HG03575 (cell line): Measurements from ENCODE around the gene FSIP1.

ENCODE experiments used
- ATAC-seq: cut with Tn5 transposase; IDR thresholded peaks from one replicate; pipeline ENCODE4 v1.9.1; 2021; ENCODE audit not compliant: unreplicated experiment, insufficient number of reproducible peaks, low FRiP score; ENCODE audit errors: extremely low read depth

The FSIP1 gene

DNA sequence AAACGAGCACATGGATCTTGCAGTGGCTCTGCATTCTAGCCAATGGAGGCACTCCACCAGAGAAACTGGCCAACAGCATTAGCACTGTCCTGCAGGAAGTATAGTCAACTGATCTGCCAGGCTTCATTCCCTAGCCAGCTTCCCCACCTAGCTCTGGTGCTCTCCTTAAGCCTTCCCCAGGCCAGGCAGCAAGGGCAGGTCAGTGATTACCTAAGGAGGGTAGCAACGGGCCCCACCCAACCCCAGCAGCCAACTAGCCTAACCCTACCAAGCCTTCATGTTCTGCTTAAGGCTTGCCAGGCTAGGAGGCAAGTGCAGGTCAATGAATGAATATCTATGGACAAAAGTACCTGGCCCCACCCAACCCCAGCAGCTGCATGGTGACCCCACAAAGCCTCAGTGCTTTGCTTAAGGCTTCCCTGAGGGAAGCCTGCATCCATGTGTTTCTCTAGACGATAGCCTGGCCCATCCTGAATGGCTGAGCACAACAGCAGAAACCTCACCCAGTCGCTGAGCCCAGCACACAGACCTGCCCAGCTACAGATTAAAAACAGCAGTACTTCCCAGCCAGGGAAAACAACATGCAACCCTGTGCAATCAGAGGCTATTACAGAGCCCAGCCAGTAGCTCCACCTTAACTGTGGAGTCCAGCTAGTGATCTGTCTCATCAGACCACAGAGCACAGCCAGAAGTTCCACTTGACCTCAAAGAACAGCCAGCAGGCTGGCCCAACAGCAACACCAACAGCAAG, 173.3 kb downstream of the FSIP1 start:
- ATAC-seq = no peak

DNA sequence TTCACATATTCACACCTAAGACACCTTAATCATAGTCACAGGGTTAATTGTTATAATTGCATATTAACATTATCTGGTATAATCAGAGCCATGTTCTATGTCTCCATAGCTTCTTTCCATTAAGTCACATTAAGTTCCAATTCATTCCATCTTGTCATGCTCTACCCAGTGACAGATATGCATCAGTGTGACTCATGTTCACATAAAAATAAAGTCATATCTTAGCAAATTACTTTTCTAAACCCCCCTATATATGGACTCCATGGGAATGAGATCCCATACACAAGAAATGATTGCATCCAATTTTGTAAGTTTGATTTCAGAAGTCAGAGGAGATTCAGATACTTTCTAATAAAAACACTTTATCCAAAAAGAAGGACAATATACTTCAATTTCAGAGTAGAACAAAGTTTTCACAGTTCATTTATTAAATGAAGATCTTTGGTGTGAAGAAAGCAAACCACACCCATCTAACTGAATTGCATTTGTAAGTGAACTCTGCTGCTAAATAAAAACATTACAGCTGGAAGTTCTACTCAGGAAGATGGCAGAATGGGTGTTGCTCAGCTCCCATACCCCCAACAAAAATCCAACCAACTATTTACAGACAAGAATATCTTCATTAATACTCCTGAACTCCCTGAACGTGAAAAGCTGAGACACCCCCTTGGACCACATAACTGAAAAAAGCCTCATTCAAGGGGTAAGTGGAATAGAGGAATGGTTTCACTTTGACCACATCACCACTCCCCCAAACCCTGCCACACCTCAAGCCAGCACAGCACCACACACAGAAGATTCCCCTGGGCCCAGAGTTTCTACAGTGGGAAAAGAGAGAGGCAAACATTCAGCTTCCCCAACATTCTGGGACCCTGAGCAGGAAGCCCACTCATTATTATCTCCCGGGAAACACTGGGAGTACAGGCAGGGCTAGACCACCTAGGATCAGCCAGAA, 174.2 kb downstream of the FSIP1 start:
- ATAC-seq = no peak

DNA sequence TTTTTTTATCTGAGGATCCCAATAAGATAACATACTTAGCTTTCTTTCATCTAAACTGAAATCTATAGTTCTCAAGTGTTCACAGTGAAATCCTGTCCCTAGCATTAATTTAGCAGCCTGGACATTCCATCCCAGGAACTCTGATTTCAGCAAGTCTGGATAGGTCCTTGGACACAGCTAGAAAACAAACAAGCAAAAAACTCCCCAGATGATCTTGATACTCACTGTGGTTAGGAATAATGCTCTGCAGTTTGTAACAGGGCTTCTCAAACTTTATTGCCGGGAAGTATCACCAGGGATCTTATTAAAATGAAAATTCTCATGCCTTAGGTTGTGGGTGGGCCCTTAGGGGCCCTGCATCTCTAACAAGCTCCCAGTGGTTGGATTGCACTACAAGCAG, 177.5 kb downstream of the FSIP1 start:
- ATAC-seq = no peak

DNA sequence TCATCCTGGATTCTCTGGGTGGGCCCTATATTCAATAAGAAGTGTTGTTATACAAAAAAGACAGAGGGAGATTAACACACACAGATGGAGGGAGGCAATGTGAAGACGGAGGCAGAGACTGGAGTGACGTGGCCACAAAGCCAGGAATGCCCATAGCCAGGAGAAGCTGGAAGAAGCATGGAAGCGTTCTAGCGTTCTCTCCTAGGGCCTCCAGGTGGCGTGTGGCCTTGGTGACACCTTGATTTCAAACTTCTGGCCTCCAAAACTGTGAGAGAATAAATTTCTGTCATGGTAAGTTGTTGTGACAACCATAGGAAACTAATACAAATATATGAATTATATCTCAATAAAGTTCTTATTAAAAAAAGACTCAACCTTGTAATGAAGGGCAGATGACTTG, 180.5 kb downstream of the FSIP1 start:
- no peak for ATAC-seq

DNA sequence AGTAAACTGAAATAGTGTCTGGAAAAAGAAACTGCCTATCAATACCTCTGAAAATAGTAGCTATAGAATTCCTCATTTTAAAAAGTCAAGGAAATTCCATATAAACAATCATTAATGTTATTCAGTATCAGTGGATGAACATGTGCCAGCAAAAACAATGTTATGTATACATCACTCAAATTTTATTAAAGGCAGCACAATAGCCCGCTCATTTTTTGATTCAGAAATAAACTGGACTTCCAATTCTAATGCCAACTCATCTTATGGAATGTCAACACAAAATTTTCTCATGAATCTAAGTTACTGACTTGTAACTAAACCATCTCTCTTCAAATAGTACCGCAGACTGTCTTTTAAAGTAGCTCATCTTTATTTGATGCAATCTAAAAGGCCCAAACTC, 182.8 kb downstream of the FSIP1 start:
- no peak for ATAC-seq

DNA sequence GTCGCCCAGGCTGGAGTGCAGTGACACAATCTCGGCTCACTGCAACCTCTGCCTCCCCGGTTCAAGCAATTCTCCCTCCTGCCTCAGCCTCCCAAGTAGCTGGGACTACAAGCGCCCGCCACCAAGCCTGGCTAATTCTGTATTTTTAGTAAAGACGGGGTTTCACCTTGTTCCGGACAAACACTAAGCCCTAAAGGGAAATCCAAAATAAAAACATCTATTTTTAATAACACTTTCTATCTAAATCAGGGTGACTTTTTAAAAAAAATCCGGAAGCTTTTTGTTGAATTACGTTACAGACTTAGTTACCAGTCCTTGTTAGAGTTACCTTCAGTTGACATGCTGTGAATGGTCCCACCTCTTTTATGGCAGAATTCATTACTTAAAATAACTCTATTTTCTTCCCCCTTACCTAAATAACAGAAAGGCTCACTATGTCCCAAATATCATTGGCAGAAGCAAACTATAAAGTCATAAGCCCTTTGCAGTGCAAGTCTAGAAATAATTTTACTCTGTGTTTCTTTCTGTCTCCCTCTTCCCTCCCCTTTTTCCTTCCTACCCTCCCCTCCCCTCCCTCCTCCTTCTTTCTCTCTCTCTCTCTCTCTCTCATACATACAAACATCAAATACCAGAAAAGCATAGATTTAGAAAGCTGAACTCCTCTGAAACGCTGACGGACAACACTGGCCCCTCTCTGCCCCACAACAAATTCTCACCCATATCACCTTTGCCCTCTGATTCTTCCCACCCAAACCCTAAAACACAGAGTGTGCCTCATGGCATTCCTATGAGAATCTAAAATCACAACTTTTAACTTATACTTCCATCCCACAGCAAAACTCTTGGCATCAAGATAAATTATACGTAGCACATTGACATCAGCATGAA, 183.4 kb downstream of the FSIP1 start:
- no peak for ATAC-seq

DNA sequence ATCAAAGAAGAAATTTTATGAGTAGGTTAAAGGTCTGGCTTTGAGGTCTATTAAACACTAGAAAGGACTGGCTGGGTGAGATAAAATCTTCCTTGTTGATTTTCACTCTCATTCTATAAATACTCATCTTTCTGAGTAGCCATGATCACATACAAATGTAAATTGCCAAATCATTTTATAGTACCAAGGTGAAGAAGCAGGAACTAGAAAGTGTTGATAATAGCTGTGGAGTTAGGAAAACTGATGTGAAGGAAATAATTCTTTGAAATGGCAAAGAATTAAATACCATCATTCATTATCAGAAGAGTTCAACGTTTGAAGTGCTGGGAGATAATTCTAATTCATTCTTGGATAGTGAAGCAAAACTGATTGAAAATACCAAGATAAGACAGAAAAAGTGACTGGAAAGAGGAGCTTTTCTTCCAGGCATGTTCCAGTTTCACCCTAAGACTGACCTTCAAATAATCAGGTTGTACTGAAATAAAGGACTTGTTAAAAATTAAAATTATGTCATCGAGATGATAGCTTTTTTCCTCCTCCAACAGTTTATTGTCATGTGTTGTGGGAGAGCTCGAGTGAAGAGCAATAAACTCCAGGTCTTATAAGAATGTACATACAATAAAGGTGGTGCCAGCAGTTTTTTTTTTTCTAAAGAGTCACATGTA, 184.3 kb downstream of the FSIP1 start:
- ATAC-seq = no peak

DNA sequence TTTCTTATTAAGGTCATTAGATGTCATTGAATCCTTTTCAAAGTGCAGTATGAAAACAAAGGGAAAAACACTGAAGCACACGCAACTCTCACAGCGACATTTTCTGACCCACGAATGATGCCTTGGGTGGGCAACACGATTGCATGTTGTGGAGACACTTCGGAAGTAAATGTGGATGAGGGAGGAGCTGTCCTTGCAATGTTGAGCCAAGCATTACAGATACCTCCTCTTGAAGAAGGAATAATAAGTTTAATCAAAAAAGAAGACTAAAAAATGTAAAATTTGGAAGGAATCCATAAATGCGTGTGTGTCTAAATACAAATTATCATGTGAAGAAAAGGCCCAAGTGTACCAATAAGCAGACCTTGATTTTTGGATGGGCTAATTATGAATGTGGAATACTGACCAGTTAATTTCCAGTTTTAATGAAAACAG, 184.9 kb downstream of the FSIP1 start:
- ATAC-seq = no peak

DNA sequence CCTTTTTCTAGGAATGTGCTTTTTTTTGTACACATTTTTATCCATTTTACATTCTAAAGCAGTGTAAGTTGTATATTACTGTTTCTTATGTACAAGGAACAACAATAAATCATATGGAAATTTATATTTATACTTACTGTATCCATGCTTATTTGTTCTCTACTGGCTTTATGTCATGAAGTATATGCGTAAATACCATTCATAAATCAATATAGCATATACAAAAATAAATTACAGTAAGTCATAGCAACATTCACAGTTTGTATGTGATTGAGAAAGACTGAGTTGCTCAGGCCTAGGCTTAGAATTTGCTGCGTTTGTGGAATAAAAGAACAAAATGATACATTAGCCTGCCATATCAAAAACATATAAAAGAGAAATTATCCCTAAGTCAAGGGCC, 185.3 kb downstream of the FSIP1 start:
- no peak for ATAC-seq

DNA sequence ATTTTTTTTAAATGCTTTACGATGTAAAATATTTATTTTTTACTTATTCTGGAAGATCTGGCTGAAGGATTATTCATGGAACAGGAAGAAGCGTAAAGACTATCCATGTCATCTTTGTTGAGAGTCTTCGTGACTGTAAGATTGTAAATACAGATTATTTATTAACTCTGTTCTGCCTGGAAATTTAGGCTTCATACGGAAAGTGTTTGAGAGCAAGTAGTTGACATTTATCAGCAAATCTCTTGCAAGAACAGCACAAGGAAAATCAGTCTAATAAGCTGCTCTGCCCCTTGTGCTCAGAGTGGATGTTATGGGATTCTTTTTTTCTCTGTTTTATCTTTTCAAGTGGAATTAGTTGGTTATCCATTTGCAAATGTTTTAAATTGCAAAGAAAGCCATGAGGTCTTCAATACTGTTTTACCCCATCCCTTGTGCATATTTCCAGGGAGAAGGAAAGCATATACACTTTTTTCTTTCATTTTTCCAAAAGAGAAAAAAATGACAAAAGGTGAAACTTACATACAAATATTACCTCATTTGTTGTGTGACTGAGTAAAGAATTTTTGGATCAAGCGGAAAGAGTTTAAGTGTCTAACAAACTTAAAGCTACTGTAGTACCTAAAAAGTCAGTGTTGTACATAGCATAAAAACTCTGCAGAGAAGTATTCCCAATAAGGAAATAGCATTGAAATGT, 186.1 kb downstream of the FSIP1 start:
- no peak for ATAC-seq

DNA sequence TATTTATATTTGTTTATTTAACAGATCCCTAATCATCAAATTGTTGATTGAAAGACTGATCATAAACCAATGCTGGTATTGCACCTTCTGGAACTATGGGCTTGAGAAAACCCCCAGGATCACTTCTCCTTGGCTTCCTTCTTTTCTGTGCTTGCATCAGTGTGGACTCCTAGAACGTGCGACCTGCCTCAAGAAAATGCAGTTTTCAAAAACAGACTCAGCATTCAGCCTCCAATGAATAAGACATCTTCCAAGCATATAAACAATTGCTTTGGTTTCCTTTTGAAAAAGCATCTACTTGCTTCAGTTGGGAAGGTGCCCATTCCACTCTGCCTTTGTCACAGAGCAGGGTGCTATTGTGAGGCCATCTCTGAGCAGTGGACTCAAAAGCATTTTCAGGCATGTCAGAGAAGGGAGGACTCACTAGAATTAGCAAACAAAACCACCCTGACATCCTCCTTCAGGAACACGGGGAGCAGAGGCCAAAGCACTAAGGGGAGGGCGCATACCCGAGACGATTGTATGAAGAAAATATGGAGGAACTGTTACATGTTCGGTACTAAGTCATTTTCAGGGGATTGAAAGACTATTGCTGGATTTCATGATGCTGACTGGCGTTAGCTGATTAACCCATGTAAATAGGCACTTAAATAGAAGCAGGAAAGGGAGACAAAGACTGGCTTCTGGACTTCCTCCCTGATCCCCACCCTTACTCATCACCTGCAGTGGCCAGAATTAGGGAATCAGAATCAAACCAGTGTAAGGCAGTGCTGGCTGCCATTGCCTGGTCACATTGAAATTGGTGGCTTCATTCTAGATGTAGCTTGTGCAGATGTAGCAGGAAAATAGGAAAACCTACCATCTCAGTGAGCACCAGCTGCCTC, 187.1 kb downstream of the FSIP1 start:
- no peak for ATAC-seq

DNA sequence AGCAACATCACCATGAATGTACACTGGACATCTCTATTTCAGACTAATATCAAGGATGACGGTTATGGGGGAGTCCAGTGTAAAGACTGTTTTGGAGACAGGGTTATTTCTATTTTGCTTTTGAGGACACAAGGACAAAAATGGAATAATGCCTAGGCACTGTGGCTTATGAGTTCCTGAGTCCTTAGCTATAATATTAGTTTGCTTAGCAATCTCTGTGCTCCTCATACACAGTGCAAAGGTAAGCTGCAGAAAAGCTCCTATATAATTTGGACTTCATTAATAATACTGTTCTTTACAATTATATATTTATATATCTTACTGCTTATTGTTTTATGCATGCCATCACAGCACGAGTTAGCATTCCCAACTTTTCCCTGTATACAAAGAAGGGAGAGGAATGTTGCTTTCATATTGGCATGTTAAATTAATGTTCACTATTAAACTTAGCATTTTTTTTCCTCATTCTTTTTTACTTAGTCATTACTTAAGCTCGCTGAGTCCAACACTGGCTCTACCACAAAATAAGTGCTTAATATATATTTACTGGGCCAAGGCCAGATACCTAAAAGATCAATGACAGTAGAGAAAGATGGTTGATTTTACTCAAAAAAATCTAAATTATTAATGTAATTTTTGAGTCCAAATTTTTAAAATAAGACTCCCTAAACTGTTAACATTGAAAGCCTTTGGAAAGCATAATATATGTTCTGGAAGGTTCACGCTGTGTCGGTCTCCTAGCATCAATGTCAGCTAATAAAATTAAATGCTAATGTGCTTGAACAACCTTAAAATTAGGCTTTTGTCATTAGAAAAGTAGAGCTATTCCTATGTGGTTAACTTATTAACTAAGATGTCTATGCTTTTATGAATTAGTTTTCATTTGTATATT, 187.9 kb downstream of the FSIP1 start:
- no peak for ATAC-seq

DNA sequence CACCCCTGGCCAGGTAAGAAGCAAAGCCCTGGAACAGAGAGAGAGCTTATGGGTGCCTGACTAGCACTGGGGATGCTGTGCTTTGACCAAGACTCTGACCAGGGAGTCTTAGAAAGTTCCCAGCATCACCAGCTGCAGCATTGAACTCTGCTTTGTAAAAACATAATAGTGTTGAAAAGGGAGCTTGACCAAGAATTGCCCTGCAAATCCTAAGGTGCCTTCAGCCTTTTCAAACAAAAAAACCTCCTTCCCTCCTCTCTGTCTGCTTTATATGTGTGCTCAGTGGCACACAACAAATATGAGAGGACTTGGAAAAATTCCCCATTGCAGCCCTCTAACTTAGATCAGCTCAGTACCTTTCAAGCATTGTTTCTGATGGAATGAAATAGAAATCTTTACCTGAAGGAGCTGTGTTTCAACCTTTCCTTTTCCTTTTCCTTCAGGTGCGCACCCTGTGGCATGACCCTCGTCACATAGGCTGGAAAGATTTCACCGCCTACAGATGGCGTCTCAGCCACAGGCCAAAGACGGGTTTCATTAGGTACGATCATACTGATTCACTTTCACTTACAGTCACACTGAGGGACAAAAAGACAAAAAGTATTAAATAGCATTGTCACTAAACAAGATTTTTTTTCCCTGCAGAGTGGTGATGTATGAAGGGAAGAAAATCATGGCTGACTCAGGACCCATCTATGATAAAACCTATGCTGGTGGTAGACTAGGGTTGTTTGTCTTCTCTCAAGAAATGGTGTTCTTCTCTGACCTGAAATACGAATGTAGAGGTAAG, 188.8 kb downstream of the FSIP1 start:
- no peak for ATAC-seq

DNA sequence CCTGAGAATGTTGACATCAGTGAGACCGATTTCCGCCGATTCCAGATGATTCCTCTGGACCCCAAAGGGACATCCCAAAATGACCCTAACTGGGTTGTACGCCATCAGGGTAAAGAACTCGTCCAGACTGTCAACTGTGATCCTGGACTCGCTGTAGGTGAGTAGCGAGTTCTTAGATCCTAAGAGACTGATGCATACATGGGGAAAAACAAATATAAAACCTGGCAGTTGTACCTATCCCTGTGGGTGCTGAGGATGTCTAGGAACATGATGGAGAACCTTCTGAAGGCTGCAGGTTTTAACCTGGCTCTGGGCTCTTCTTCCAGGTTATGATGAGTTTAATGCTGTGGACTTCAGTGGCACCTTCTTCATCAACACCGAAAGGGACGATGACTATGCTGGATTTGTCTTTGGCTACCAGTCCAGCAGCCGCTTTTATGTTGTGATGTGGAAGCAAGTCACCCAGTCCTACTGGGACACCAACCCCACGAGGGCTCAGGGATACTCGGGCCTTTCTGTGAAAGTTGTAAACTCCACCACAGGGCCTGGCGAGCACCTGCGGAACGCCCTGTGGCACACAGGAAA, 189.5 kb downstream of the FSIP1 start:
- no peak for ATAC-seq

DNA sequence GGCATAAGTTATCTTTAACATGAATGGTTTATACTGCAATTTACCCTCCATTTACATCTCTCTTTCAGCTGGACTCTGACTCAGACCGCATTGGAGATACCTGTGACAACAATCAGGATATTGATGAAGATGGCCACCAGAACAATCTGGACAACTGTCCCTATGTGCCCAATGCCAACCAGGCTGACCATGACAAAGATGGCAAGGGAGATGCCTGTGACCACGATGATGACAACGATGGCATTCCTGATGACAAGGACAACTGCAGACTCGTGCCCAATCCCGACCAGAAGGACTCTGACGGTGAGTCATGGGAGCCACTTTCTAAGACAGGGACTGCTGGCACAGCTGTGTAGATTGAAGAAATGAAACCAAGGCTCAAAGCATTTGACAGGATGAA, 190.1 kb downstream of the FSIP1 start:
- ATAC-seq = no peak
